ENCODE data around the gene C1orf159. TPM values are rescaled to one million over a fixed set of nuclear protein-coding genes. Genes with fewer than 3 reads are reported as not detected.

C1orf159 gene
- total and polyA plus RNA-seq, 12 donors, result 2.9 to 14.0 (median 4.1) TPM

DNA sequence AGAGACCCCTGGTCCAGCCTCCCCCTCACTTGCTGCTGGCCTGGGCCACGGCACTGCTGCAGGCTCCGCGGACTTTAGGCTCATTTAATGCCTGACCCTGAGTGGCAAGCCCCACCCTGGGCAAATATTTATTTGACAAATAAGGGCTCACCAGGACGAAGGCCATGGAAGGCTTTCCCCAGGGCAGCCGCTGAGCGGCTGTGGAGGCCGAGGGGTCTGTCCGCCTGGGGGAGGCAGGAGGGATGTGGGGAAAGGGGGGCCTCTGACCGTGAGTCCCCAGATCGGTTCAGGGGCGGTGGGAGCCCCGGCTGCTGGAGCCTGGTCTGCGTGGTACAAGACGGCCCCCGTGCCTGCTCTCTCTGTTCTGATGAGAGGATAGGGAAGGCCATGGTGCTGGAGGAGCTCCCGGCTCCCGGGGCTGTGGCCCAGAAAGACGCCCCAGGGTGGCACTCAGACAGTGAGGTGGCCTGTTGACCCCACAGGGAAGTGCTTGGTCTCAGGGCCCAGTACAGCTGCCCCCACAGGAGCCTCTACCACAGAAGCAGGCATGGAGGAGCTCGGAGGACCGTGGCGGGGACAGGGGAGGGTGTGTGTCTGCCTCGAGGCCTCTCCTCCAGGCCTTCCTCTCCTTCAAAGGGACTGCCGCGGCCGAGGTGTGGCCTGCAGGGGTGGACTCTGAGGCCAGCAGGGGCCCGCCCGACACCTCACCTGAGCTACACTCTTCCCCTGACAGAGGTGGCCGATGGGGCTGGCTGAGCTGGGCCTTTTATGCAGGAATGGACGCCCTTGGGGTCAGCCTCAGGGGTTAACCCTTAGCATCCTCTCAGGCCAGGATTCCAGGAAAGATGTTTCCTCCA lies 9.1 kb upstream of the C1orf159 start:
- Histone ChIP-seq H3K4me3 (no peak overlapping the region), H3K9me3 (no peaks in the 10 kb centered on the region), H3K27ac (no peak overlapping the region), H3K36me3 (no peaks in the 10 kb centered on the region), H3K4me1 (peaks cover 0 to 12% (median 9%) of the 10 kb centered on the region in 9 donors), H3K27me3 (peaks cover 0 to 13% (median 5%) of the 10 kb centered on the region in 7 donors)
- WGBS, 2 donors, result 77 to 79% methylated on average over 29 of the region's 29 CpGs
- DNase-seq (no peak), ATAC-seq (no peak)
- TF ChIP-seq, protein P1, sequence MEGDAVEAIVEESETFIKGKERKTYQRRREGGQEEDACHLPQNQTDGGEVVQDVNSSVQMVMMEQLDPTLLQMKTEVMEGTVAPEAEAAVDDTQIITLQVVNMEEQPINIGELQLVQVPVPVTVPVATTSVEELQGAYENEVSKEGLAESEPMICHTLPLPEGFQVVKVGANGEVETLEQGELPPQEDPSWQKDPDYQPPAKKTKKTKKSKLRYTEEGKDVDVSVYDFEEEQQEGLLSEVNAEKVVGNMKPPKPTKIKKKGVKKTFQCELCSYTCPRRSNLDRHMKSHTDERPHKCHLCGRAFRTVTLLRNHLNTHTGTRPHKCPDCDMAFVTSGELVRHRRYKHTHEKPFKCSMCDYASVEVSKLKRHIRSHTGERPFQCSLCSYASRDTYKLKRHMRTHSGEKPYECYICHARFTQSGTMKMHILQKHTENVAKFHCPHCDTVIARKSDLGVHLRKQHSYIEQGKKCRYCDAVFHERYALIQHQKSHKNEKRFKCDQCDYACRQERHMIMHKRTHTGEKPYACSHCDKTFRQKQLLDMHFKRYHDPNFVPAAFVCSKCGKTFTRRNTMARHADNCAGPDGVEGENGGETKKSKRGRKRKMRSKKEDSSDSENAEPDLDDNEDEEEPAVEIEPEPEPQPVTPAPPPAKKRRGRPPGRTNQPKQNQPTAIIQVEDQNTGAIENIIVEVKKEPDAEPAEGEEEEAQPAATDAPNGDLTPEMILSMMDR (IDR thresholded peaks at IDR 0.05), result no peak
- intact Hi-C loops (cut with DNase I), result loop anchor here in 9 of 10 donors (5.0 to 10.0 kb wide), 8 partner anchors 47 to 170 kb away; partner anchors contain the start of genes C1QTNF12 (in 3 of the 9), B3GALT6 (in 1 of the 9), SDF4 (in 1 of the 9) and TTLL10 (in 1 of the 9)

DNA sequence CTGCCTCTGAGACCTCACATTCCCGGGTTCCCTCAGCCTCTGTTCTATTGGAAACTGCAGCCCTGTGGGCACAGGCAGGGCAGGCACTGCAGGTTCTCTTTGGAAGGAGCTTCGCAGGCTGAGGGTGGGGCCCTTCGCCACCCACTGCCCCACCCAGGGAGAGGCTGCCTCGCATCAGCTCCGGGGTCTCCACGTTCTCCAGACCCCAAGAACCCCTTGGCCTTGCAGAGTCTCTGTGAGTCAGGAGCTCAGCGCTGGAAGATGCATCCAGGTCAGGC lies 8.6 kb upstream of the C1orf159 start:
- peaks cover 0 to 12% (median 9%) of the 10 kb centered on the region in 9 donors for H3K4me1 ChIP-seq

DNA sequence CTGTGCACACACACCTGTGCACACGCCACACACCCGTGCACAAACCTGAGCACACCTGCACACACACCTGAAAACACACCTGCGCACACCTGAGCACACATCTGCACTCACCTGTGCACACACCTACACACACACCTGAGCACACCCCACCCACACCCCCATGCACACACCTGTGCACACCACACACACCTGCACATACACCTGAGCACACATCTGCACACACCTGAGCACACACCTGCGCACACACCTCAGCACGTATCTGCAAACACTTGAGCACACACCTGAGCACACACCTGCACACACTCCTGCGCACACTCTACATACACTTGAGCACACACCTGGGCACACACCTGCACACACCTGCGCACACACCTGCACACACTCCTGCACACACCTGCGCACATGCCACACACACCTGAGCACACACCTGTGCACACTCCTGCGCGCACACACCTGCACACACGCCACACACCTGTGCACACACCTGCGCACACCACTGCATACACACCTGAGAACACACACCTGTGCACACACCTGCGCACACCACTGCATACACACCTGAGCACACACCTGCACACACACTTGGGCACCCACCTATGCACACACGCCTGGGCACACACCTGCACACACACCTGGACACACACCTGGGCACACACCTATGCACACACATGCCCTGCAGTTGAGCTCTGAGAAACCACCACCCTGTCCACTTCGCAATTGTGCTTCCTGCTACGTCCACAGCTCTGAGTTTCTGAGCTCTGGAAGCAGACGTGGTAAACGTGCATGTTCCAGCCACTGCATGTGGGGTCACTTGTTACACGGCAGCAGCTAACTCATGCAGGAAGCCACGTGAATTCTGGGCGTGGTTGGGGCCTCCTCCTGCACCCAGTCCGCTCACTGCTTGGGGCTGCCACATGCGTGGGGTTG lies 8.0 kb upstream of the C1orf159 start:
- intact Hi-C loops (cut with DNase I), result loop anchor here (2.0 to 10.0 kb wide), 10 partner anchors 48 to 171 kb away; partner anchors contain the start of genes C1QTNF12 (in 3 of the 10), B3GALT6 (in 1 of the 10), SDF4 (in 1 of the 10) and TTLL10 (in 1 of the 10)
- no peak for DNase-seq

More for the DNA sequence above, 8.6 kb upstream of the C1orf159 start:
- DNase-seq, result no peak
- intact Hi-C loops (cut with DNase I), result loop anchor here in 9 of 10 donors (5.0 to 10.0 kb wide), 8 partner anchors 48 to 170 kb away; partner anchors contain the start of genes C1QTNF12 (in 3 of the 9), B3GALT6 (in 1 of the 9), SDF4 (in 1 of the 9) and TTLL10 (in 1 of the 9)
- TF ChIP-seq, protein P1 (IDR thresholded peaks at IDR 0.05), result no peak
- peaks cover 0 to 17% (median 5%) of the 10 kb centered on the region in 7 donors for H3K27me3 ChIP-seq
- no peak for ATAC-seq
- 90% methylated on average over 7 of the region's 7 CpGs for WGBS, 2 donors
- H3K9me3 ChIP-seq, result no peaks in the 10 kb centered on the region
- H3K27ac ChIP-seq, result no peak overlapping the region
- no peak overlapping the region for H3K4me3 ChIP-seq
- H3K36me3 ChIP-seq, result no peaks in the 10 kb centered on the region

More for the DNA sequence above, 8.0 kb upstream of the C1orf159 start:
- Histone ChIP-seq H3K9me3 (no peaks in the 10 kb centered on the region), H3K27me3 (peaks cover 0 to 21% (median 5%) of the 10 kb centered on the region in 7 donors), H3K4me3 (no peak overlapping the region), H3K27ac (no peak overlapping the region), H3K4me1 (peaks cover 0 to 12% (median 9%) of the 10 kb centered on the region in 9 donors), H3K36me3 (no peaks in the 10 kb centered on the region)
- TF ChIP-seq, protein P1 (IDR thresholded peaks at IDR 0.05), result no peak
- 92% methylated on average over 23 of the region's 23 CpGs for WGBS, 2 donors
- ATAC-seq, result no peak

Data from heart right ventricle (tissue), 16 donors.